HCT116 (cell line): ENCODE measurements around the gene AMZ1.

Experiments
- EZH2 ChIP-seq: fragments of 200-600 bp; sonication (generic); IDR thresholded peaks from 2 replicates; pipeline ENCODE4 v1.6.1; 2017; ENCODE audit warnings: antibody characterized with exemption, mixed run types
- POLR2A ChIP-seq: IDR thresholded peaks from 2 replicates; pipeline ENCODE4 v1.7.0; 2011; ENCODE audit warnings: borderline replicate concordance; ENCODE audit not compliant: insufficient read depth, insufficient read length; ENCODE audit errors: extremely low read depth
- POLR2AphosphoS5 ChIP-seq: IDR thresholded peaks from 2 replicates; pipeline ENCODE4 v1.6.1; 2011; ENCODE audit warnings: mild to moderate bottlenecking, low read depth, low read length, moderate library complexity
- RAD21 ChIP-seq: IDR thresholded peaks from 2 replicates; pipeline ENCODE4 v1.6.1; 2012; ENCODE audit warnings: low read depth, mild to moderate bottlenecking
- SIN3A ChIP-seq: IDR thresholded peaks from 2 replicates; pipeline ENCODE4 v1.6.1; 2012; ENCODE audit warnings: low read depth
- SP1 ChIP-seq: IDR thresholded peaks from 2 replicates; pipeline ENCODE4 v1.6.1; 2012; ENCODE audit warnings: low read depth
- SRF ChIP-seq: IDR thresholded peaks from 2 replicates; pipeline ENCODE4 v1.6.1; 2012; ENCODE audit warnings: low read depth
- ZNF274 ChIP-seq: fragments of 200-500 bp; sonication (Bioruptor generic); IDR thresholded peaks from 2 replicates; pipeline ENCODE4 v1.6.1; 2014; ENCODE audit warnings: mild to moderate bottlenecking, low read depth, low read length, inconsistent platforms
- TF ChIP-seq, protein P1 (sequence below), 3 experiments: fragments of 200-600 bp in 1 of 3; sonication (generic) in 1 of 3; IDR thresholded peaks in 2 of 3; conservative IDR thresholded peaks in 1 of 3; 2 replicates each; pipeline ENCODE4 v1.5.1; 2012 to 2017; ENCODE audit warnings: low read depth in 2 of 3, low read length in 2 of 3, antibody characterized with exemption in 1 of 3, borderline replicate concordance in 1 of 3, control low read depth in 1 of 3, mild to moderate bottlenecking in 1 of 3, mixed read lengths in 1 of 3, mixed run types in 1 of 3, moderate library complexity in 1 of 3; ENCODE audit not compliant: insufficient read depth in 1 of 3

DNA sequence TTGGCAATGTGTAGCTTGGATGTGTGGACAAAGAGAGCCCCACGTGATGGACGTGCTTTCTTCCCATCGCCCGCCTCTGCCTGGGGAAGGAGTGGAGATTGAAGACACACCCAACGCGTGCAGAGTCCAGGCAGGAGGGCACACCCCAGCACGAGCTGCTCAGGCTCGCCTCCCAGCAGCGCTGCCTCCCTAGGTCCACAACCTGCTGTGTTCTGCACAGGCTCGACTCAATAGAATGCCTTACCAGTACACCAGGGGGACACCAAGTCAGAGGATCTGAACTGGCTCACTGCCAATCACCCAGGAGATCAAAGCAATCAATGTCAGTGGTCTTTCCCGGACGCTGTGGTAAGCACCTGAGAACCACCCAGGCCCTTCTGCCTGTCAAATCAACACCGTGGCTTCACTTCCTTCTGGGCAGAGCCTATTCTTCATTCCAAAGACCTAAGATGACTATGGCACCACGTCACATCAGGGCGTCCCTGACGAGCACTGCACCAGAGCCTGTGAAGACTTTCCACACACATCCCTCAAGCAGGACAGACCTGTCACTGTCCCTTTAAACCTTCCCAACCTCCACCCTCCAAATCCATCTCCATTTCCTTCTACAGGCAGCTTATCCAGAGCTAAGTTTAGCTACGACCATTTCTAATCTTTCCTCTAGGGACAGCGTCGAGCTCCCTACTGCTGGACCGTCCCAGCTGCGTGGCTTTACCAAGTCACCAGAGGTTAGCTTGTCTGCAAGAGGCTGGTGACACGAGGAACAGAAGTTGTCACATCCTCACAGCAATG is 72.3 kb downstream of the AMZ1 start:
- TF ChIP-seq SP1 (no peak), POLR2A (no peak), POLR2AphosphoS5 (no peak), ZNF274 (no peak), RAD21 (peak; percentile 38; the same call in 1 of the 2 replicates), SRF (no peak), SIN3A (no peak), EZH2 (no peak)
- TF ChIP-seq, protein P1, sequence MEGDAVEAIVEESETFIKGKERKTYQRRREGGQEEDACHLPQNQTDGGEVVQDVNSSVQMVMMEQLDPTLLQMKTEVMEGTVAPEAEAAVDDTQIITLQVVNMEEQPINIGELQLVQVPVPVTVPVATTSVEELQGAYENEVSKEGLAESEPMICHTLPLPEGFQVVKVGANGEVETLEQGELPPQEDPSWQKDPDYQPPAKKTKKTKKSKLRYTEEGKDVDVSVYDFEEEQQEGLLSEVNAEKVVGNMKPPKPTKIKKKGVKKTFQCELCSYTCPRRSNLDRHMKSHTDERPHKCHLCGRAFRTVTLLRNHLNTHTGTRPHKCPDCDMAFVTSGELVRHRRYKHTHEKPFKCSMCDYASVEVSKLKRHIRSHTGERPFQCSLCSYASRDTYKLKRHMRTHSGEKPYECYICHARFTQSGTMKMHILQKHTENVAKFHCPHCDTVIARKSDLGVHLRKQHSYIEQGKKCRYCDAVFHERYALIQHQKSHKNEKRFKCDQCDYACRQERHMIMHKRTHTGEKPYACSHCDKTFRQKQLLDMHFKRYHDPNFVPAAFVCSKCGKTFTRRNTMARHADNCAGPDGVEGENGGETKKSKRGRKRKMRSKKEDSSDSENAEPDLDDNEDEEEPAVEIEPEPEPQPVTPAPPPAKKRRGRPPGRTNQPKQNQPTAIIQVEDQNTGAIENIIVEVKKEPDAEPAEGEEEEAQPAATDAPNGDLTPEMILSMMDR (IDR thresholded peaks at IDR 0.05 in 2 of 3, conservative IDR thresholded peaks at IDR 0.05 in 1 of 3; ENCODE audit: borderline replicate concordance in 1 of 3, insufficient read depth in 1 of 3, low read depth in 2 of 3, low read length in 2 of 3) = peak in 2 of 3 experiments; percentile 51 to 54; a peak in 4 of 6 replicates
